DMS79 (cell line): Measurements from ENCODE around the gene CDS2.
"Not testable (repeated sequence)": the region's sequence is repeated elsewhere in the genome, so short reads cannot be mapped to it uniquely, and the experiment has no call there.

ENCODE experiments used
- DNase-seq: peaks from one replicate; lab custom pipeline; 2025; lab: John Stamatoyannopoulos, UW

CDS2 gene

GRCh38 chr20:5126512-5127203, at the start of gene CDS2:
CDS2 (plus strand) TSS chr20:5127008; CDS start chr20:5127093, 85 bp downstream.
- peak; percentile 97 for DNase-seq

DNA sequence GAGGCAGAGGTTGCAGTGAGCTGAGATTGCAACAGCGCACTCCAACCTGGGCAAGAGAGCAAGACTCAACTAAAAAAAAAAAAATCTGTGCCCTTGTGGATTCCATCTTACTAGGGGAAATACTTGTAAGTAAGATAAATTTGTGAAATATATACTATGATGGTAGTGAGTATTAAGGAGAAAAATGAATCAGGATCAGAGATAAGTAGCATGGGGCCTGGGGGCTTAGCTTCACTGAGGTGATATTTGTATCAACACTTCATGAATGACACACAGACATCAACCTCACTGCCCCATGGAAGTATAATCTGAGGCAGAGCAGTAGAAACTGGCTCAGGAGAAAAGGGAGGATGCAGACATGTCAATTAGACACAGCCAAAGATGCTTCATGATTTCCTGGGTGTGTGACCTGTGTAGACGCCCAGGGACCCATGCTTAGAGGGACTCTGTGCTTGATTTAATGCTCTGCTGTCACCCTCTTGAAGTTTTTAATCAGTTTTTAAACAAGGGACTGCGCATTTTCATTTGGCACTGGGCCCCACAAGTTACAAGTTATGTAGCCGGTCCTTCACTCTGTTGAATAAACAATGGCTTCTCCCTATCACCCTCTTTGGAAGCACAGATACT, 48.9 kb upstream of the CDS2 start:
- DNase-seq: no peak

DNA sequence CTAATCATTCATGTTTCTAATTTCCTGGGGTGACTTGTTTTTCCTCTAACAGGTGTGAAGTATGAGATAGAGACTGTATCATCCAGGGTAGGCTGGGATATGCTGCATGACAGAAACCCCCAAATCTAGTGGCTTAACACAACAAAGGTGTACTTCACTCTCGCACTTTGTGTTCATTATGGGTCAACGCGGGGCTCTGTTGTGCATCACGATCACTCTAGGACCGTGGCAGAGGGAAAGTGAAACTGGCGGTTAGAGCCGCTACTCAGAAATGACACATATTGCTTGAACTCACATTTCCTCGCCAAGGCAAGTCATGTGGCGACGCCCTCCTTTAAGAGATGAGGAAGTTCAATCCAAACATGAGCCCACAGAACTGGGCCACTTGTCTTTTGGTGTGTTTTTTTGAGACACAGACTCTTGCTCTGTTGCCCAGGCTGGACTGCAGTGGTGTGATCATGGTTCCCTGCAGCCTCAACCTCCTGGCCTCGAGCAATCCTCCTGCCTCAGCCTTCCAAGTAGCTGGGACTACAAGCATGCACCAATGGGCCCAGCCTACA, 48.3 kb upstream of the CDS2 start:
- no peak for DNase-seq

- DNase-seq: no peak
Measured at GRCh38 chr20:5080384-5080877, 46.4 kb upstream of the CDS2 start.

GRCh38 chr20:5085380-5085779, 41.4 kb upstream of the CDS2 start:
- DNase-seq: no peak

- DNase-seq: no peak
Measured at GRCh38 chr20:5088688-5089087, 38.1 kb upstream of the CDS2 start.

- DNase-seq: no peak
Measured at GRCh38 chr20:5090191-5090590, 36.6 kb upstream of the CDS2 start.

DNA sequence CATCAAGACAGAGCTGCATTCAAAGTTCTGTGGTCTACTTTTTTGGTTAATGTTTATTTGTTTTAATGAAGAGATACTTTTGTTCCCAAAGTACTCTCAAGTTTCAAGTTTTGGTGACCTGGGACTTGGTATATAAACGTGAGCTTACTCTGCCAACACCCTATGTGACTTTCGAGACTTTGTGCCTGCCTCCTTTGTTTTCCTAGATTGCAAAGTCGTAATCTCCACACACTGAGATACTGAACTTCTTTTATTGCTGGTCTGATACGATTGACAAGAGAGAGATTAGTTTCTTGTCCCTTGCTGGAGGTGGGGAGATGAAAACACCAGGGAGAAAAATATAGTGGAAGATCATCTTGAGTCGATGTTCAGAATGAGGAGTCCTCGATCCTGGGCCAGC, 34.9 kb upstream of the CDS2 start:
- no peak for DNase-seq

DNA sequence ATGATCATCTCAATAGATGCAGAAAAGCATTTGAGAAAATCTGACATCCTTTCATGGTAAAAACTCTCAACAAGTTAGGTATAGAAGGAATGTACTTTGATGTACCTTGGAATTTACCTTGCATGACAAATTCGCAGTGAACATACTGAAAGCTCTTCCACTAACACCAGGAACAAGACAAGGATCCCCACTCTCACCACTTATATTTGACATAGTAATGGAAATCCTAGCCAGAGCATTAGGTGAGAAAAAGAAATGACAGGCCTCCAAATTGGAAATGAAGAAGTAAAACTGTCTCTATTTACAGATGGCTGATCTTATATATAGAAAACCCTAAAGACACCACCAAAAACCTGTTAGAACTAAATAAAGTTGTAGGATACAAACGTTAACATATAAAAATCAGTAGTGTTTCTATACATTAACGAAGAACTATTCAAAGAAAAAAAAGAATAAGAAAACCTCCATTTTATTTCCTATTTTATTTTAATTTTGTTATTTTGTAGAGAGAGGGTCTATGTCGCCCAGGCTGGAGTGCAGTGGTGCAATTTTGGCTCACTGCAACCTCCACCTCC, 34.0 kb upstream of the CDS2 start:
- DNase-seq: no peak

DNA sequence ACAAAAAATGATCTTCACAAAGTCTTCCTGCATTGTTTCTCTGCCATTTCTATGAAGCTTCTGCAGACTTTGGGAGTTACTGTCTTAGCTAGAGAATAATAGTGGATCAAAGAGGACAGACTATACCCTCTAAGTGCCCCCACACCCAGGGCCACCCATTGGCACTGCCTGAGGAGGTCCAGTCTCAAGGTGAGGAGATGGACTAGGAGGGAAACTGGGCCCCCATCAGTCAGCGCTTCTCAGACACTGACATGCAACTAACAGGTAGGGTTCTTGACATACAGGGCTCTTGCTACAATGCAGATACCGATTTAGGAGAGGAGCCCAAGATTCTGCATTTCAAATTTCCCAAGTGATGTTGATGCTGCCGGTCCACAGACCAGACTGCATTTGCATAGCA, 31.4 kb upstream of the CDS2 start:
- DNase-seq: no peak

DNA sequence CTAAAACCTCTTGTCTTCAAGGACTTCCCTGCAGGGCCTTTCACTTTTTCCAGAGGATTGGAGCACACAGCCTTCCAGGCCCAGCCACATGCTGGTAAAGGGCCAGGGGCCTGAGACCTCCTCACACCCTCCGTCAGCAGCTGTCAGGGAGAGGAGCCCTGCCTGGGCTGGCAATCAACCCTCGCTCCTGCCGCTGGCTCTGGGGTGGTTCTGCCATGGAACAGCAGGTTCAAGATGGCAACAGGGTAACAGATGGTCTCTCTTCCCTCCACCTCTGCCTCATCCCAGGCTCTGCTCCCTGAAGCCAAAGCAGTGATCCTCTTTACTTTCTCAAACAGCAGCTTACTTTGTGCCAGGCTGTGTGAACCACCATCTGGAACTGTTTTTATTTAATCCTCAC, 30.9 kb upstream of the CDS2 start:
- no peak for DNase-seq

GRCh38 chr20:5096463-5096862, 30.3 kb upstream of the CDS2 start:
- DNase-seq: no peak

DNA sequence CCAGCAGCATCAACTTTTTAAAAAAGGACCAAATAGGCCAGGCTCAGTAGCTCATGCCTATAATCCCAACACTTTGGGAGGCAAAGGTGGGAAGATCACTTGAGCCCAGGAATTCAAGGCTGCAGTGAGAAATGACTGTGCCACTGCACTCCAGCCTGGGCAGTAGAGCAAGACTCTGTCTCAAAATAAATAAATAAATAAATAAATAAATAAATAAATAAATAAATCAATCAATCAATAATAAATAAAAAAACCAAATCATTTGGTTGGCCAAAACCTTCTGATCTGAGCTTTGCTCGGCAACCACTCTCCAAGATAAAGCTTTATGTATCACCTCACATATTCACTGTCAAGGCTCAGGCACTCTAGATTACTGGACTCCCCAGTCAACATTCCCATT, 27.8 kb upstream of the CDS2 start:
- not testable (repeated sequence) for DNase-seq

GRCh38 chr20:5099909-5100308, 26.9 kb upstream of the CDS2 start:
- not testable (repeated sequence) for DNase-seq

DNA sequence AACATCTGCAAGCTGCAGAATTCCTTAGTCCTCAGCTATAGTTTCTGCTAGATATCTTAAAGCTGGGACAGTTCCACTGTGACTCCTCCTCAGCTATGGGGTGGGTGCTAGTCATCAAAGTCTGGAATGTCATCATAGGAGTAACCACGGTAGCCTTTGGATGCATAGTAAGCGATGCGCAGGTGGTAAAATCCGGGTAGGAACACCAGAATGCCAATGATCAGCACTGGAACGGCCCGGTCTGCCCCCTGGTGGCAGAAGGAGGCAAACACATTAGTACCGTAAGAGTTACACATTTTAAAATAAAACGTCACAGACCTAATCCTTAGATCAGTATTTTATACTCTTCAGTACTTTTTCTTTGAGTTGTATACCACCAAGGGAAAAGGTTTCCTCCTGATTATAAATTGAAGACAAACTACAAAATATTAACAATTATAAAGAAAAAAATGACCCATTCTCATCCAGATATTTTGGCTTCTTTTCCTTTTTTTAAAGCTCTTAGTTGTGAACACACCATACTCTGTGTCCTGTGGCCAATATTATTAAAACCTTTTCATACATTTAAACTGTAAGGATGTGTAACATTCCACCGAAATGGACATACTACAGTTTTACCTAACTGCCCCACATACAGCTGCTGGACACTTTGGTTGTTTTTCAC, 26.0 kb upstream of the CDS2 start:
- DNase-seq: no peak

DNA sequence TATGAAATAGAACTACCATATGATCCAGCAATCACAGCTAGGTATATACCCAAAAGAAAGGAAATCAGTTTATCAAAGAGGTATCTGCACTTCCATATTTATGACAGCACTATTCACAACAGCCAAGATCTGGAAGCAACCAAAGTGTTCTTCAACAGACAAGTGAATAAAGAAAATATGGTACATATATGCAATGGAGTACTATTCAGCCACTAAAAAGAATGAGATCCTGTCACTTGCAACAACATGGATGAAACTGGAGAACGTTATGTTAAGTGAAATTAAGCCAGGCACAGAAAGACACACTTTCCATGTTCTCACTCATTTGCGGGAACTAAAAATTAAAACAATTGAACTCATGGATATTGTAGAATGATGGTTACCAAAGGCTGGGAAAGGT, 22.3 kb upstream of the CDS2 start:
- DNase-seq: no peak

DNA sequence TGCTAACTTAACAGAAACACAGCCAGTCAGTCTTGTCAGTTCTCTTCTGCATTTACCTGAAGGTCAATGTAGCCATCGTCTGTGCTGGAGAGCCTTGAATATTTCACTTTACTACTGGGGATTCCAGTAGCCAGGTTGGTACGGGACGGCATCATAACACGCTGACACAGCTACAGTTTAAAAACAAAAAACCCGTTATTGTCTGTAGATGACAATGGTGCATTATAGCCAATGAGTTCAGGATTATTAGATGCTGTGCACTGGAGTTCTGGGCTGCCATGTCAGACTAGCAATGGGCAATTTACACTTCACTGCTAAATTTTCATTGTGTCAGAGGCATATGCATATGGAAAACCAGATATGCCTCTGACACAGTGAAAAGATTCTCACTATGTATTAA, 17.5 kb upstream of the CDS2 start:
- DNase-seq: no peak

DNA sequence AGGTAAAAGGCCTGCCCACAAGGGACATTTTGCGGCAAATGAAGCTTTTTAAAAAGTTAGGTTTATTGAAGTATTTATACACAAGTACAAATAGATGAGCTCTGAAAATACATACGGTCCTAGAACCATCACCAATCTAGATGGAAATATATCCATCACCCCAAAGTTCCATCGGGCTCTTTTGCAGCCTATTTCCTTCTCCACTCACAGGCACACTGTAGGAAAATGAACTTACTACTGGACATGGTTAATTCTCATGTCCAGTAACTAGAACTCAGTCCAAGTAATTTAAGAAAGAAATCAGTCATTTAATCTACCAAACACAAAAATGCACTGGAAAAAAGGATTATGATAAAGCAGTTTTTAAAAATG, 13.2 kb upstream of the CDS2 start:
- no peak for DNase-seq

DNA sequence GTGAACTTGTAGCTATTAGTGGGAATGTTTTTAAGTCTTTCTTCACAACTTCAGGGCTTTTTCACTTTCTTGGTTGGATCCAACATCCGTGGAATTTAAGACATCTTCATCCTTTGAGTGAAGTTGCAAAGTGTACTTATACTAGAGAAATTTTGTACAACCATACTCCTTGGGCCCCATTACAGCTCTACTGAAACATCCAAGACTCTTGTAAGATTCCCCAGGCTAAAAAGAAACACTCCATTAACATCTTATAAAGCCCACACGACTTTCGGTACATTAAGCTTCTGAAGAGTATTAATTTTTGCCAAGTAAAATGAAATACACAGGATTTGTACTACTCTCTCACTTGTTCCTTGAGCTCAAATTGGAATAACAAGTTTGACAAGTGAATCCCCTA, 12.4 kb upstream of the CDS2 start:
- DNase-seq: no peak

DNA sequence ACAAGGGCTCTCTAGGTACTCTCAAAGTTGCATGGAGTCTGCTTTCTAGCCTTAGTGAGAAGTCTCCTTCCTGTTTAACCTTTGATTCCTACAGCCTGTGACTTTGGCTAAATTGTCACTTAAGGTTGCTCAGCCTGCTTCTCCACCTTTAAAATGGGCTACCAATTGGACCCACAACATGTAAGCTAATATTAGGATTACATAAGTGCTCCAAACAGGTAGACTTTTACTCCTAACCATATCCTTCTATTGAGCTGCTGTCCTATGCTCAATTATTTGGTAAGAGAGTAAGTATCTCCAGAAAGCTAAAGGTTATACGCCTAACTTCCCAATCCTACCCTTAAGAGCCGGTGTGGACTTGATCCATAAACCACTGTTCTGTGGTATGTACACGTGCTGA, 9.9 kb upstream of the CDS2 start:
- no peak for DNase-seq

GRCh38 chr20:5118220-5119142, 8.3 kb upstream of the CDS2 start:
- no peak for DNase-seq

GRCh38 chr20:5119143-5119434, 7.7 kb upstream of the CDS2 start:
- DNase-seq: no peak
